Right lobe of liver (tissue), 4 donors: Measurements from ENCODE around the gene FIS1.

Source experiments
- CTCF ChIP-seq, 4 donors: fragments of 200-600 bp in 3 of 4; fragments of 450-650 bp in 1 of 4; IDR thresholded peaks; one replicate each; pipeline versions ENCODE4 v1.5.1 to v1.8.0; 2016 to 2022; ENCODE audit warnings: antibody characterized with exemption in 4 of 4, mild to moderate bottlenecking in 2 of 4
- POLR2A ChIP-seq: fragments of 450-650 bp; IDR thresholded peaks from one replicate; pipeline ENCODE4 v1.6.1; 2017; ENCODE audit warnings: antibody characterized with exemption, mild to moderate bottlenecking
- donor health status: DM: no; HTN: no; CAD: no.
- donor health status: DM: no; HTN: no; CAD: no.
- donor health status: DM: no; HTN: yes; CAD: no.

- no peak for TF ChIP-seq CTCF (IDR thresholded peaks at IDR 0.05)
- TF ChIP-seq POLR2A: no peak
Observed at GRCh38 chr7:101287032-101287431, 42.2 kb upstream of the FIS1 start.
